ENCODE measurements around the gene HIGD2A. TPM values are rescaled to one million over a fixed set of nuclear protein-coding genes. Genes with fewer than 3 reads are reported as not detected.

HIGD2A gene
- total and polyA plus RNA-seq, 2 of the 13 experiments (the other 11 are each of a cell fraction or from before 2014, with no cell fraction given): 89.2 to 146 TPM

DNA sequence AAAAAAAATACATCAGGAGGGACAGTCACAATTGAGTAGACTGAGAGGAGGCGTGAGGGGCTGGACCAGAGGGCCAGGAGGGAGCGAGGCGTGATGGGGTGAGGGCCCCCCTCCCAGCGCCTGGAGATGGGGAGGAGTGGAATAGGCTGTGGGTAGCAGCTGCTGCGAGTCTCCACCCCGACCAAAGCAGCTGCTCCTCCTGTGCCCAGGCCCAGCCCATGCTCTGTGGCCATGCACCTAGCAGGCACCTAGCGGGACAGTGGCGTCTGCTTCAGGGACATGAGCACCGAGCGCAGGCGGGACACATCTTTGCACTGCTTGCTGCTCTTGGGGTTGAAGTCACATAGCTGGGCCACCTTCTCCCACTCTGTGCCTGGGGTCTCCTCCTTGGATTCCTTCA, 4.0 kb downstream of the HIGD2A start:
- no peak for ATAC-seq
- CTCF ChIA-PET (ENCODE audit: low intra/inter-chr PET ratio, low total read pairs): no interaction called here
- H3K27ac ChIP-seq (ENCODE audit: extremely low read length, insufficient read depth, low read length): no peak overlapping the region
- intact Hi-C loops (cut with micrococcal nuclease; ENCODE audit: unreplicated experiment): no loop called here
- no peak overlapping the region for H3K4me3 ChIP-seq (replicated peaks in 1 of 3; ENCODE audit: insufficient read depth in 1 of 3, low read depth in 2 of 3, low read length in 3 of 3)
- H4K20me1 ChIP-seq (ENCODE audit: insufficient read depth, low read length): no peaks in the 10 kb centered on the region; the same call in 1 of the 2 replicates
- peaks cover 2 to 6% of the 10 kb centered on the region in 2 experiments; a peak in 2 of 5 replicates for H3K36me3 ChIP-seq (replicated peaks in 1 of 2; ENCODE audit: control insufficient read depth in 1 of 2, insufficient read depth in 2 of 2, low read length in 2 of 2)
- no peaks in the 10 kb centered on the region; a peak in 1 of 5 replicates for H3K27me3 ChIP-seq (ENCODE audit: control insufficient read depth in 1 of 2, insufficient read depth in 2 of 2, low read length in 2 of 2)
- no peak for FAIRE-seq
- no peaks in the 10 kb centered on the region for H3K9me3 ChIP-seq (ENCODE audit: low read length)
- peaks cover 15% of the 10 kb centered on the region for H3K79me2 ChIP-seq (ENCODE audit: insufficient read depth, low read length)
- peaks cover 11% of the 10 kb centered on the region for H3K4me1 ChIP-seq (ENCODE audit: insufficient read depth, low read length)
- H3K9ac ChIP-seq (ENCODE audit: insufficient read depth, low read depth, low read length): no peak overlapping the region
- H3K4me2 ChIP-seq (ENCODE audit: low read depth, low read length): no peak overlapping the region
- no peak overlapping the region for H2AFZ ChIP-seq (ENCODE audit: low read length)
- no peak for DNase-seq (ENCODE audit: low spot score)
- 95% methylated on average over 5 of the region's 11 CpGs for WGBS (ENCODE audit: low lambda C conversion rate)
- POLR2A ChIA-PET: no interaction called here
- TF ChIP-seq ZNF672 (CRISPR knock-in tag; IDR thresholded peaks at IDR 0.05) (no peak), ZNF605 (CRISPR knock-in tag; IDR thresholded peaks at IDR 0.05) (no peak), RXRB (CRISPR knock-in tag; IDR thresholded peaks at IDR 0.05; ENCODE audit: borderline replicate concordance) (no peak), KLF13 (CRISPR knock-in tag; IDR thresholded peaks at IDR 0.05) (no peak), RAD21 (CRISPR knock-in tag; IDR thresholded peaks at IDR 0.05) (no peak), ZBTB21 (CRISPR knock-in tag; IDR thresholded peaks at IDR 0.05) (no peak), STAT5B (CRISPR knock-in tag; IDR thresholded peaks at IDR 0.05) (no peak)
- TF ChIP-seq, protein P1, sequence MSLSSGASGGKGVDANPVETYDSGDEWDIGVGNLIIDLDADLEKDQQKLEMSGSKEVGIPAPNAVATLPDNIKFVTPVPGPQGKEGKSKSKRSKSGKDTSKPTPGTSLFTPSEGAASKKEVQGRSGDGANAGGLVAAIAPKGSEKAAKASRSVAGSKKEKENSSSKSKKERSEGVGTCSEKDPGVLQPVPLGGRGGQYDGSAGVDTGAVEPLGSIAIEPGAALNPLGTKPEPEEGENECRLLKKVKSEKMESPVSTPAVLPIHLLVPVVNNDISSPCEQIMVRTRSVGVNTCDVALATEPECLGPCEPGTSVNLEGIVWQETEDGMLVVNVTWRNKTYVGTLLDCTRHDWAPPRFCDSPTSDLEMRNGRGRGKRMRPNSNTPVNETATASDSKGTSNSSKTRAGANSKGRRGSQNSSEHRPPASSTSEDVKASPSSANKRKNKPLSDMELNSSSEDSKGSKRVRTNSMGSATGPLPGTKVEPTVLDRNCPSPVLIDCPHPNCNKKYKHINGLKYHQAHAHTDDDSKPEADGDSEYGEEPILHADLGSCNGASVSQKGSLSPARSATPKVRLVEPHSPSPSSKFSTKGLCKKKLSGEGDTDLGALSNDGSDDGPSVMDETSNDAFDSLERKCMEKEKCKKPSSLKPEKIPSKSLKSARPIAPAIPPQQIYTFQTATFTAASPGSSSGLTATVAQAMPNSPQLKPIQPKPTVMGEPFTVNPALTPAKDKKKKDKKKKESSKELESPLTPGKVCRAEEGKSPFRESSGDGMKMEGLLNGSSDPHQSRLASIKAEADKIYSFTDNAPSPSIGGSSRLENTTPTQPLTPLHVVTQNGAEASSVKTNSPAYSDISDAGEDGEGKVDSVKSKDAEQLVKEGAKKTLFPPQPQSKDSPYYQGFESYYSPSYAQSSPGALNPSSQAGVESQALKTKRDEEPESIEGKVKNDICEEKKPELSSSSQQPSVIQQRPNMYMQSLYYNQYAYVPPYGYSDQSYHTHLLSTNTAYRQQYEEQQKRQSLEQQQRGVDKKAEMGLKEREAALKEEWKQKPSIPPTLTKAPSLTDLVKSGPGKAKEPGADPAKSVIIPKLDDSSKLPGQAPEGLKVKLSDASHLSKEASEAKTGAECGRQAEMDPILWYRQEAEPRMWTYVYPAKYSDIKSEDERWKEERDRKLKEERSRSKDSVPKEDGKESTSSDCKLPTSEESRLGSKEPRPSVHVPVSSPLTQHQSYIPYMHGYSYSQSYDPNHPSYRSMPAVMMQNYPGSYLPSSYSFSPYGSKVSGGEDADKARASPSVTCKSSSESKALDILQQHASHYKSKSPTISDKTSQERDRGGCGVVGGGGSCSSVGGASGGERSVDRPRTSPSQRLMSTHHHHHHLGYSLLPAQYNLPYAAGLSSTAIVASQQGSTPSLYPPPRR (CRISPR knock-in tag; IDR thresholded peaks at IDR 0.05; ENCODE audit: borderline replicate concordance): no peak
- TF ChIP-seq, protein P2, sequence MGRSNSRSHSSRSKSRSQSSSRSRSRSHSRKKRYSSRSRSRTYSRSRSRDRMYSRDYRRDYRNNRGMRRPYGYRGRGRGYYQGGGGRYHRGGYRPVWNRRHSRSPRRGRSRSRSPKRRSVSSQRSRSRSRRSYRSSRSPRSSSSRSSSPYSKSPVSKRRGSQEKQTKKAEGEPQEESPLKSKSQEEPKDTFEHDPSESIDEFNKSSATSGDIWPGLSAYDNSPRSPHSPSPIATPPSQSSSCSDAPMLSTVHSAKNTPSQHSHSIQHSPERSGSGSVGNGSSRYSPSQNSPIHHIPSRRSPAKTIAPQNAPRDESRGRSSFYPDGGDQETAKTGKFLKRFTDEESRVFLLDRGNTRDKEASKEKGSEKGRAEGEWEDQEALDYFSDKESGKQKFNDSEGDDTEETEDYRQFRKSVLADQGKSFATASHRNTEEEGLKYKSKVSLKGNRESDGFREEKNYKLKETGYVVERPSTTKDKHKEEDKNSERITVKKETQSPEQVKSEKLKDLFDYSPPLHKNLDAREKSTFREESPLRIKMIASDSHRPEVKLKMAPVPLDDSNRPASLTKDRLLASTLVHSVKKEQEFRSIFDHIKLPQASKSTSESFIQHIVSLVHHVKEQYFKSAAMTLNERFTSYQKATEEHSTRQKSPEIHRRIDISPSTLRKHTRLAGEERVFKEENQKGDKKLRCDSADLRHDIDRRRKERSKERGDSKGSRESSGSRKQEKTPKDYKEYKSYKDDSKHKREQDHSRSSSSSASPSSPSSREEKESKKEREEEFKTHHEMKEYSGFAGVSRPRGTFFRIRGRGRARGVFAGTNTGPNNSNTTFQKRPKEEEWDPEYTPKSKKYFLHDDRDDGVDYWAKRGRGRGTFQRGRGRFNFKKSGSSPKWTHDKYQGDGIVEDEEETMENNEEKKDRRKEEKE (IDR thresholded peaks at IDR 0.05): no peak
- in situ Hi-C loops (cut with HindIII; ENCODE audit: extremely low pct_ligation_motif_present, low pct_unique_long_range_greater_than_20kb): no loop called here
- no TSS peak for BruUV-seq (replicated peaks)

Measured in HepG2 (cell line).